Endothelial cell of umbilical vein (primary cell): ENCODE results near the gene DYNC1H1. TPM values are rescaled to one million over a fixed set of nuclear protein-coding genes. Genes with fewer than 3 reads are reported as not detected.

ENCODE experiments used
- BruUV-seq: library from RNA; stranded (reverse); fragments of 400-500 nt; replicated peaks from 2 replicates; lab custom pipeline; 2021; lab: Mats Ljungman, UMichigan
- CTCF ChIA-PET: fragments of 300-600, 350-600 bp; sonication (Branson Sonifier 250); formaldehyde crosslinking; loops from one replicate; lab custom pipeline; 2021; ENCODE audit warnings: antibody characterized with exemption, inconsistent platforms; lab: Charles Lee
- POLR2A ChIA-PET: fragments of 300-600, 350-600 bp; sonication (Branson Sonifier 250); formaldehyde crosslinking; loops from one replicate; lab custom pipeline; 2021; ENCODE audit warnings: antibody characterized with exemption, inconsistent platforms; lab: Charles Lee
- DNase-seq: peaks from one replicate; pipeline ENCODE4 v3.0.0-alpha.2; 2011; ENCODE audit warnings: low read depth, low spot score
- FAIRE-seq: peaks from 2 replicates; lab custom pipeline; 2011; peaks lifted over from hg19 to GRCh38; lab: Jason Lieb, UNC
- H2AFZ ChIP-seq: 2 replicates; pipeline ENCODE4 v1.6.0; 2012; ENCODE audit warnings: low read depth, low read length, control low read depth, inconsistent platforms
- H3K27ac ChIP-seq: 2 replicates; pipeline ENCODE4 v1.5.1; 2011; ENCODE audit warnings: low read depth, mild to moderate bottlenecking, control low read depth, low read length, moderate library complexity; ENCODE audit not compliant: insufficient read depth
- H3K27me3 ChIP-seq, 2 experiments: 2 replicates each; pipeline versions ENCODE4 v1.6.0 to v1.6.1; 2011; ENCODE audit warnings: low read length in 2 of 2, mixed read lengths in 1 of 2; ENCODE audit not compliant: control insufficient read depth in 2 of 2, insufficient read depth in 2 of 2
- H3K36me3 ChIP-seq, 2 experiments: 2 replicates in 1 of 2; 3 replicates in 1 of 2; pipeline ENCODE4 v1.5.1; 2011; ENCODE audit warnings: low read length in 2 of 2, mild to moderate bottlenecking in 1 of 2, moderate library complexity in 1 of 2; ENCODE audit not compliant: control insufficient read depth in 2 of 2, insufficient read depth in 2 of 2; ENCODE audit errors: extremely low read depth in 1 of 2
- H3K4me1 ChIP-seq: 3 replicates; pipeline ENCODE4 v1.5.1; 2011; ENCODE audit warnings: mild to moderate bottlenecking, low read length; ENCODE audit not compliant: control insufficient read depth, insufficient read depth; ENCODE audit errors: extremely low read depth
- H3K4me2 ChIP-seq: 2 replicates; pipeline ENCODE4 v1.6.1; 2011; ENCODE audit warnings: low read length, control low read depth, mixed read lengths; ENCODE audit not compliant: insufficient read depth
- H3K4me3 ChIP-seq, 3 experiments: fragments of 200-600 bp in 1 of 3; sonication (generic), shearing (Covaris generic) in 1 of 3; replicated peaks in 1 of 3; 2 replicates each; pipeline ENCODE4 v1.5.1; 2011 to 2016; ENCODE audit warnings: control low read depth in 3 of 3, low read length in 3 of 3, mild to moderate bottlenecking in 2 of 3, inconsistent platforms in 1 of 3, low read depth in 1 of 3, moderate library complexity in 1 of 3; ENCODE audit not compliant: insufficient read depth in 1 of 3
- H3K79me2 ChIP-seq: 2 replicates; pipeline ENCODE4 v1.6.0; 2012; ENCODE audit warnings: low read length, inconsistent platforms; ENCODE audit not compliant: control insufficient read depth, insufficient read depth
- H3K9ac ChIP-seq: replicated peaks from 2 replicates; pipeline ENCODE3; 2011; ENCODE audit warnings: low read length, control low read depth; ENCODE audit not compliant: insufficient read depth; ENCODE audit errors: extremely low read depth
- H3K9me1 ChIP-seq: replicated peaks from 3 replicates; pipeline ENCODE4 v1.6.0; 2011; ENCODE audit warnings: mild to moderate bottlenecking, low read length; ENCODE audit not compliant: control insufficient read depth, insufficient read depth; ENCODE audit errors: extremely low read depth
- H3K9me3 ChIP-seq: replicated peaks from 2 replicates; pipeline ENCODE4 v1.5.1; 2012; ENCODE audit warnings: low read length, inconsistent platforms; ENCODE audit not compliant: control insufficient read depth, insufficient read depth
- H4K20me1 ChIP-seq: replicated peaks from 2 replicates; pipeline ENCODE3; 2011; ENCODE audit warnings: mild to moderate bottlenecking, low read length; ENCODE audit not compliant: control insufficient read depth, insufficient read depth; ENCODE audit errors: extremely low read depth
- CTCF ChIP-seq, 2 donors: IDR thresholded peaks; 1 replicate in 1 of 2; 2 replicates in 1 of 2; pipeline ENCODE4 v1.5.1; 2011; ENCODE audit warnings: low read length in 2 of 2, mild to moderate bottlenecking in 2 of 2, moderate library complexity in 2 of 2, control low read depth in 1 of 2, inconsistent platforms in 1 of 2, low read depth in 1 of 2; ENCODE audit not compliant: insufficient read depth in 1 of 2; ENCODE audit errors: extremely low read depth in 1 of 2
- EZH2 ChIP-seq: IDR thresholded peaks from 2 replicates; pipeline ENCODE4 v1.6.1; 2012; ENCODE audit warnings: borderline replicate concordance, low read depth, mild to moderate bottlenecking, moderate library complexity, low read length, inconsistent platforms; ENCODE audit not compliant: severe bottlenecking
- FOS ChIP-seq: IDR thresholded peaks from 2 replicates; pipeline ENCODE4 v1.6.1; 2011; ENCODE audit warnings: mild to moderate bottlenecking, low read length, moderate library complexity, borderline replicate concordance; ENCODE audit not compliant: insufficient read depth
- GATA2 ChIP-seq: IDR thresholded peaks from 2 replicates; pipeline ENCODE4 v1.7.0; 2011; ENCODE audit warnings: low read depth, mild to moderate bottlenecking, moderate library complexity, mixed read lengths, low read length; ENCODE audit not compliant: insufficient read length, insufficient read depth
- JUN ChIP-seq: IDR thresholded peaks from 2 replicates; pipeline ENCODE4 v1.6.1; 2011; ENCODE audit warnings: borderline replicate concordance, low read depth; ENCODE audit not compliant: insufficient read length, insufficient read depth
- MAX ChIP-seq: IDR thresholded peaks from 2 replicates; pipeline ENCODE4 v1.6.1; 2011; ENCODE audit not compliant: insufficient read depth, insufficient read length
- MYC ChIP-seq: IDR thresholded peaks from one replicate; pipeline ENCODE4 v1.6.1; 2011; ENCODE audit warnings: mild to moderate bottlenecking, low read depth, low read length
- POLR2A ChIP-seq: IDR thresholded peaks from 2 replicates; pipeline ENCODE4 v1.6.1; 2012; ENCODE audit warnings: low read depth, mild to moderate bottlenecking, control low read depth, low read length
- POLR2AphosphoS5 ChIP-seq: IDR thresholded peaks from 2 replicates; pipeline ENCODE4 v1.6.1; 2012; ENCODE audit warnings: low read depth, mild to moderate bottlenecking, control low read depth, low read length, moderate library complexity; ENCODE audit not compliant: insufficient read depth
- dilution Hi-C: fragments of 300-500 bp; cut with MboI; formaldehyde crosslinking; loops from one replicate; pipeline ENCODE4 v1.15.0; 2019; ENCODE audit warnings: low sequenced_read_pairs; ENCODE audit not compliant: extremely low pct_ligation_motif_present
- intact Hi-C: fragments of 100-400 bp; cut with micrococcal nuclease; formaldehyde crosslinking; loops from one replicate; pipeline ENCODE4 v1.10.0; 2022
- polyA plus RNA-seq, 4 experiments: library from polyadenylated mRNA; depleted of rRNA in 3 of 4; stranded (reverse) in 3 of 4; unstranded in 1 of 4; fragments of >200 nt; gene quantifications; 2 replicates each; pipeline versions ENCODE4 v1.2.1 to v1.2.3, GENCODE V29; 2011 to 2012; ENCODE audit warnings: missing spikeins in 1 of 4
- total RNA-seq: library from RNA; stranded (reverse); gene quantifications from 2 replicates; pipeline ENCODE4 v1.2.3, GENCODE V29; 2021

The DYNC1H1 gene
- total and polyA plus RNA-seq, 2 donors (not counting 3 experiments of a cell fraction or from before 2014, with no cell fraction given) = 254 to 648 TPM

- H3K9ac ChIP-seq = peak within 1 kb of the TSS; percentile 96
- H3K4me3 ChIP-seq = peak within 1 kb of the TSS; percentile 88 to 96 (median 96)
- H3K4me2 ChIP-seq = peak within 1 kb of the TSS; percentile 92
- ChIA-PET POLR2A (interaction anchor here (0.7 kb wide), 2 partner anchors 21 to 139 kb away, joined by 3 to 8 read pairs; no protein-coding TSS in a partner anchor), CTCF (interaction anchor here (0.7 to 1.7 kb wide), 4 partner anchors 10 to 231 kb away, joined by 3 to 10 read pairs (median 8); partner anchors contain the start of gene MOK)
- H3K27me3 ChIP-seq = no peaks in the 10 kb centered on the region
- H4K20me1 ChIP-seq = peaks cover 3% of the 10 kb centered on the region
- peaks cover 40% of the 10 kb centered on the region for H3K4me1 ChIP-seq
- FAIRE-seq (peak; percentile 47), DNase-seq (peak; percentile 96)
- peak within 1 kb of the TSS; percentile 86 for H3K27ac ChIP-seq
- no peaks in the 10 kb centered on the region for H3K9me1 ChIP-seq
- dilution Hi-C loops (no loop called here), intact Hi-C loops (loop anchor here (1.0 to 5.0 kb wide), 6 partner anchors 9 to 326 kb away; partner anchors contain the start of genes DYNC1H1, PPP2R5C and WDR20)
- peak within 1 kb of the TSS; percentile 77 for H2AFZ ChIP-seq
- peaks cover 9 to 18% of the 10 kb centered on the region in 2 experiments for H3K36me3 ChIP-seq
- H3K9me3 ChIP-seq = no peaks in the 10 kb centered on the region
- TF ChIP-seq MYC = peak; percentile 16
- no peak for TF ChIP-seq MAX
- no peak for TF ChIP-seq JUN
- no peak for TF ChIP-seq GATA2
- no peak for TF ChIP-seq EZH2
- peak; percentile 99 for TF ChIP-seq POLR2AphosphoS5
- TF ChIP-seq CTCF (IDR thresholded peaks at IDR 0.05; ENCODE audit: extremely low read depth in 1 of 2, insufficient read depth in 1 of 2, low read depth in 1 of 2, low read length in 2 of 2) = peak in 1 of 2 donors; percentile 11
- no peak for TF ChIP-seq FOS
- TF ChIP-seq POLR2A = peak; percentile 99
- peaks cover 46% of the 10 kb centered on the region for H3K79me2 ChIP-seq
- BruUV-seq = no TSS peak
Measured at GRCh38 chr14:102086972-102087761, 122.8 kb downstream of the DYNC1H1 start, which contains the start of gene HSP90AA1. HSP90AA1 (minus strand) TSS chr14:102087044; CDS start chr14:102086378, 666 bp downstream.
